ENCODE measurements around the gene FOXC1. TPM values are rescaled to one million over a fixed set of nuclear protein-coding genes. Genes with fewer than 3 reads are reported as not detected.

Gene FOXC1
- total RNA-seq, 1 experiment from 2014 or later = 16.7 TPM

GRCh38 chr6:1613688-1614447 is 4.2 kb downstream of the FOXC1 start:
- ChIA-PET CTCF (interaction anchor here (0.6 to 1.4 kb wide), 3 partner anchors 9 to 490 kb away, joined by 4 to 8 read pairs (median 4); no protein-coding TSS in a partner anchor), POLR2A (interaction anchor here (0.6 to 1.5 kb wide), 3 partner anchors 72 to 740 kb away, joined by 3 to 5 read pairs (median 3); no protein-coding TSS in a partner anchor)
- TF ChIP-seq CTCF (IDR thresholded peaks at IDR 0.05; ENCODE audit: unreplicated experiment) = no peak
- BruUV-seq (replicated peaks) = no TSS peak
- H3K4me1 Mint-ChIP-seq (ENCODE audit: insufficient read depth, unreplicated experiment) = no peaks in the 10 kb centered on the region
- no peaks in the 10 kb centered on the region for H3K9me3 Mint-ChIP-seq (ENCODE audit: unreplicated experiment)
- H3K4me3 Mint-ChIP-seq (ENCODE audit: unreplicated experiment) = peak overlapping the region; percentile 92
- peak; percentile 47 for DNase-seq (ENCODE audit: unreplicated experiment)
- no peaks in the 10 kb centered on the region for H3K27me3 Mint-ChIP-seq (ENCODE audit: insufficient read depth, unreplicated experiment)
- intact Hi-C loops (cut with micrococcal nuclease) = loop anchor here (2.0 to 5.0 kb wide), 2 partner anchors 178 to 339 kb away; no protein-coding TSS in a partner anchor
- H3K27ac Mint-ChIP-seq (ENCODE audit: low read depth, unreplicated experiment) = peak overlapping the region; percentile 97
- H3K36me3 Mint-ChIP-seq (ENCODE audit: insufficient read depth, unreplicated experiment) = peaks cover 7% of the 10 kb centered on the region

GRCh38 chr6:1614448-1615150 is 4.9 kb downstream of the FOXC1 start:
- intact Hi-C loops (cut with micrococcal nuclease) = loop anchor here (5.0 kb wide), 1 partner anchor 178 kb away; no protein-coding TSS in a partner anchor
- H3K4me1 Mint-ChIP-seq (ENCODE audit: insufficient read depth, unreplicated experiment) = no peaks in the 10 kb centered on the region
- H3K36me3 Mint-ChIP-seq (ENCODE audit: insufficient read depth, unreplicated experiment) = peaks cover 7% of the 10 kb centered on the region
- POLR2A ChIA-PET = interaction anchor here (0.8 to 1.5 kb wide), 2 partner anchors 71 to 493 kb away, joined by 3 to 5 read pairs; no protein-coding TSS in a partner anchor
- no peaks in the 10 kb centered on the region for H3K27me3 Mint-ChIP-seq (ENCODE audit: insufficient read depth, unreplicated experiment)
- no peaks in the 10 kb centered on the region for H3K9me3 Mint-ChIP-seq (ENCODE audit: unreplicated experiment)
- CTCF ChIA-PET = interaction anchor here (0.9 to 1.5 kb wide), 4 partner anchors 18 to 490 kb away, joined by 4 to 8 read pairs (median 4); no protein-coding TSS in a partner anchor
- no peak for TF ChIP-seq CTCF (IDR thresholded peaks at IDR 0.05; ENCODE audit: unreplicated experiment)
- DNase-seq (ENCODE audit: unreplicated experiment) = no peak
- no peak overlapping the region for H3K4me3 Mint-ChIP-seq (ENCODE audit: unreplicated experiment)
- H3K27ac Mint-ChIP-seq (ENCODE audit: low read depth, unreplicated experiment) = no peak overlapping the region
- BruUV-seq (replicated peaks) = no TSS peak

- TF ChIP-seq CTCF (IDR thresholded peaks at IDR 0.05; ENCODE audit: unreplicated experiment) = no peak
- Mint-ChIP-seq H3K4me1 (ENCODE audit: insufficient read depth, unreplicated experiment) (no peaks in the 10 kb centered on the region), H3K4me3 (ENCODE audit: unreplicated experiment) (no peak overlapping the region), H3K36me3 (ENCODE audit: insufficient read depth, unreplicated experiment) (peaks cover 7% of the 10 kb centered on the region), H3K27ac (ENCODE audit: low read depth, unreplicated experiment) (no peak overlapping the region), H3K27me3 (ENCODE audit: insufficient read depth, unreplicated experiment) (no peaks in the 10 kb centered on the region), H3K9me3 (ENCODE audit: unreplicated experiment) (no peaks in the 10 kb centered on the region)
- intact Hi-C loops (cut with micrococcal nuclease) = no loop called here
- BruUV-seq (replicated peaks) = no TSS peak
- ChIA-PET CTCF (interaction anchor here (0.9 to 1.5 kb wide), 3 partner anchors 19 to 489 kb away, joined by 4 to 8 read pairs (median 4); no protein-coding TSS in a partner anchor), POLR2A (no interaction called here)
- DNase-seq (ENCODE audit: unreplicated experiment) = no peak
Measured at GRCh38 chr6:1615151-1615852, 5.6 kb downstream of the FOXC1 start.
